Karpas-422 (cell line): ENCODE results near the gene PRKCZ. TPM values are rescaled to one million over a fixed set of nuclear protein-coding genes. Genes with fewer than 3 reads are reported as not detected.

Experiments
- DNase-seq: peaks from one replicate; pipeline ENCODE4 v3.0.0-alpha.2; 2015
- H2AFZ ChIP-seq: fragments of 200-600 bp; sonication (generic); 2 replicates; pipeline ENCODE4 v1.6.1; 2014; ENCODE audit warnings: antibody characterized with exemption, low read length, mixed read lengths
- H3K27ac ChIP-seq: fragments of 200-600 bp; sonication (generic); 2 replicates; pipeline ENCODE4 v1.5.1; 2014; ENCODE audit warnings: mild to moderate bottlenecking, low read length, moderate library complexity
- H3K27me3 ChIP-seq: fragments of 200-600 bp; sonication (generic); 2 replicates; pipeline ENCODE4 v1.6.1; 2014; ENCODE audit warnings: low read length, mixed read lengths
- H3K36me3 ChIP-seq: fragments of 200-600 bp; sonication (generic); 2 replicates; pipeline ENCODE4 v1.6.1; 2014; ENCODE audit warnings: low read length, mixed read lengths; ENCODE audit not compliant: insufficient read depth
- H3K4me1 ChIP-seq: fragments of 200-600 bp; sonication (generic); 2 replicates; pipeline ENCODE4 v1.6.1; 2014; ENCODE audit warnings: mild to moderate bottlenecking, low read length, mixed read lengths
- H3K4me2 ChIP-seq: fragments of 200-600 bp; sonication (generic); 2 replicates; pipeline ENCODE4 v1.6.1; 2014; ENCODE audit warnings: low read length, low read depth, mild to moderate bottlenecking; ENCODE audit not compliant: poor library complexity, severe bottlenecking
- H3K4me3 ChIP-seq: fragments of 200-600 bp; sonication (generic); 2 replicates; pipeline ENCODE4 v1.5.1; 2014; ENCODE audit warnings: mild to moderate bottlenecking, antibody characterized with exemption, low read length, mixed read lengths
- H3K79me2 ChIP-seq: fragments of 200-600 bp; sonication (generic); 2 replicates; pipeline ENCODE4 v1.6.1; 2014; ENCODE audit warnings: mild to moderate bottlenecking, low read length, mixed read lengths
- H3K9ac ChIP-seq: fragments of 200-600 bp; sonication (generic); 2 replicates; pipeline ENCODE4 v1.6.0; 2014; ENCODE audit warnings: low read length
- H3K9me2 ChIP-seq: fragments of 200-600 bp; sonication (generic), shearing (Covaris generic); replicated peaks from 2 replicates; pipeline ENCODE4 v1.6.0; 2014; ENCODE audit warnings: mild to moderate bottlenecking, low read length, moderate library complexity; ENCODE audit not compliant: insufficient read depth
- H3K9me3 ChIP-seq: fragments of 300-700, 200-600 bp; sonication (generic); 2 replicates; pipeline ENCODE4 v1.6.1; 2014; ENCODE audit warnings: low read length, mixed read lengths
- H4K20me1 ChIP-seq: fragments of 200-600 bp; sonication (generic); 2 replicates; pipeline ENCODE4 v1.6.1; 2014; ENCODE audit warnings: mild to moderate bottlenecking, antibody characterized with exemption, low read length, low read depth; ENCODE audit not compliant: insufficient read depth
- total RNA-seq: library from RNA; depleted of rRNA; stranded (reverse); fragments of >200 nt; shearing (Covaris generic); gene quantifications from 2 replicates; pipeline ENCODE4 v1.2.3, GENCODE V29; 2014; ENCODE audit warnings: low replicate concordance

Gene PRKCZ
- total RNA-seq, 1 experiment from 2014 or later: not detected

DNA sequence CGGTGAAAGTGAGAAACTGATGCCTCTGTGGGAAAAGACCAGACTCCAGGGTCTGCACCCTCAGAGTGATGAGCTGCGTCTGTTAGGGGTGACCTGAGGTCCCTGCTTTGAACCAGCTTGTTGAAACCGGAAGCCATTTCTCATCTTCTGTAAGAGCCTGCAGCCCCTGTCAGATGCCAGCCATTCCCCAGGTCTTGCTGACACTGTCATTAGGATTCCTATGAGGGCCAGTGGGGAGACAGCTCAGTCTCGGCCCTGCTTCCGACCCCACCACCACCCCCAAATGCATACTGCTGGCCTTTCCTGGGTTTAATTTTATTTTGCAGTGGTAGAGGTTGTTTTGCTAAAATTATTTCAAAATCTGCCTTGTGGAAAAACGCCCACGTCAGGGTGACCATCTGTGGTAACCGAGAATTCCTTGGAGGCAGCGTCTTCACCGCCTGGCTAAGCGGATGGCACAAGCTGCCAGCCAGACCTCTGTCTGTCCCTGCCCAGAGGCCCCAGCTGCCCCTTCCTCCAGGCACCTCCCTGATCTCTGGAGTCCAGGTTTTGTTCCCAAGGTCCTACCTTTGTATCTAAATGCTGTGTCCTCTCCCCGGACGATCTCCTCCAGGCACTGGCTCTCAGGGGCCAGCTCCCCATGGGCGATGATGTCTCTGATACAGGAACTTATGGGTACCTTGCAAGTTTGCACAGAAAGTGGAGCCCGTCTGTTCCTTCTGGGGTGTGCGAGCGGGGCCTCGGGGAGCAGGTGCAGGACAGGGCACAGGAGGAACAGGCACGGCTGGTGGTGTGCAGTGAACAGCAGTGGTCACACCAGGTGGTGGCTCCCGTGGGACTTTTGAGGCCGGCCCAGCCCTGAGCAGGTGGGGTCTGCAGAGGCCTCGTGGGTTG, 49.9 kb downstream of the PRKCZ start:
- Histone ChIP-seq H3K9ac (no peak overlapping the region), H4K20me1 (no peaks in the 10 kb centered on the region), H3K4me1 (no peaks in the 10 kb centered on the region), H3K9me3 (no peaks in the 10 kb centered on the region; the same call in 1 of the 2 replicates), H3K27me3 (no peaks in the 10 kb centered on the region), H3K79me2 (no peaks in the 10 kb centered on the region), H3K4me2 (no peak overlapping the region), H3K9me2 (no peaks in the 10 kb centered on the region), H2AFZ (no peak overlapping the region), H3K4me3 (no peak overlapping the region), H3K27ac (no peak overlapping the region), H3K36me3 (no peaks in the 10 kb centered on the region)
- no peak for DNase-seq

GRCh38 chr1:2100780-2101108, 50.5 kb downstream of the PRKCZ start:
- no peak overlapping the region for H3K27ac ChIP-seq
- no peak overlapping the region for H3K4me3 ChIP-seq
- no peaks in the 10 kb centered on the region for H3K4me1 ChIP-seq
- H3K27me3 ChIP-seq: no peaks in the 10 kb centered on the region
- no peak overlapping the region for H3K4me2 ChIP-seq
- no peaks in the 10 kb centered on the region; the same call in 1 of the 2 replicates for H3K9me3 ChIP-seq
- no peaks in the 10 kb centered on the region for H4K20me1 ChIP-seq
- H3K9me2 ChIP-seq: no peaks in the 10 kb centered on the region
- H3K79me2 ChIP-seq: no peaks in the 10 kb centered on the region
- no peak overlapping the region for H3K9ac ChIP-seq
- H2AFZ ChIP-seq: no peak overlapping the region
- DNase-seq: no peak
- no peaks in the 10 kb centered on the region for H3K36me3 ChIP-seq

DNA sequence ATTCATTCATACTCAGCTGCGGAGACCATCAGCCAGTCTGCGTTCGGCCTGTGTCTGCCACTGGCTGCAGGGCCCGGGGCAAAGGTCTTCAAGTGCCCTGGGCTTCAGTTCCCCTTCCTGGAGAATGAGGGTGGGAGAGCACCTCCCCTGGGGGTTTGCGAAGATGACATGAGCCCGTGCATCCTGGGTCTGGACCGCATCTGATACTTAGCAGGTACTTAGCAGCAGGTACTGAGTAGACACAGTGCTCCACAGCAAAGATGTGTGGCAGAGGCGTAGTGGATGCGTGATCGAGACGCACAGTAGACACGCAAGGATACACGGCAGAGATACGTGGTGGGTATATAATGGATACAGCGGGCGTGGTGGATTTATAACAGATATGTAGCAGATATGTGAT, 51.3 kb downstream of the PRKCZ start:
- Histone ChIP-seq H3K36me3 (no peaks in the 10 kb centered on the region), H3K9me3 (no peaks in the 10 kb centered on the region; the same call in 1 of the 2 replicates), H3K4me1 (no peaks in the 10 kb centered on the region), H3K4me3 (no peak overlapping the region), H3K27me3 (no peaks in the 10 kb centered on the region), H2AFZ (no peak overlapping the region), H3K4me2 (no peak overlapping the region), H3K79me2 (no peaks in the 10 kb centered on the region), H4K20me1 (no peaks in the 10 kb centered on the region), H3K9me2 (no peaks in the 10 kb centered on the region), H3K27ac (no peak overlapping the region), H3K9ac (no peak overlapping the region)
- no peak for DNase-seq

- Histone ChIP-seq H3K27ac (no peak overlapping the region), H3K4me2 (no peak overlapping the region), H4K20me1 (no peaks in the 10 kb centered on the region), H3K9ac (no peak overlapping the region), H3K9me2 (no peaks in the 10 kb centered on the region), H3K36me3 (no peaks in the 10 kb centered on the region), H3K79me2 (no peaks in the 10 kb centered on the region), H2AFZ (no peak overlapping the region), H3K4me3 (no peak overlapping the region), H3K9me3 (no peaks in the 10 kb centered on the region; the same call in 1 of the 2 replicates), H3K27me3 (no peaks in the 10 kb centered on the region), H3K4me1 (no peaks in the 10 kb centered on the region)
- DNase-seq: no peak
These were observed 51.7 kb downstream of the PRKCZ start for GRCh38 chr1:2101946-2102345.

DNA sequence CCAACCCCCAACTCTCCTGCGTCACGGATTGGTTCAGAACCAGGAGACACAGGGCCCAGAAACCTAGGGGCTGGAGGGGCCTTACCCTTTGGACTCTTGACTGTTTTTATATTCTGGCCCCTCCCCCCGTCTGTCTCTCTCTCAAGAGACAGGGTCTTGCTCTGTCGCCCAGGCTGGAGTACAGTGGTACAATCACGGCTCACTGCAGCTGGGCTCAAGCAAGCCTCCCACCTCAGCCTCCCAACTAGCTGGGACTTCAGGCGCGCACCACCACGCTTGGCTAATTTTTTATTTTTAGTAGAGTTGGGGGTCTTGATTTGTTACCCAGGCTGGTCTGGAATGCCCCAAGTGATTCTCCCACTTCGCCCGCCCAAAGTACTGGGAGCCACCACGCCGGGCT, 52.5 kb downstream of the PRKCZ start:
- no peak overlapping the region for H3K4me2 ChIP-seq
- no peaks in the 10 kb centered on the region for H3K4me1 ChIP-seq
- H3K9ac ChIP-seq: no peak overlapping the region
- no peaks in the 10 kb centered on the region for H3K9me2 ChIP-seq
- H3K27ac ChIP-seq: no peak overlapping the region
- H3K9me3 ChIP-seq: no peaks in the 10 kb centered on the region
- H3K36me3 ChIP-seq: no peaks in the 10 kb centered on the region
- H2AFZ ChIP-seq: no peak overlapping the region
- H3K79me2 ChIP-seq: no peaks in the 10 kb centered on the region
- no peak overlapping the region for H3K4me3 ChIP-seq
- no peaks in the 10 kb centered on the region for H3K27me3 ChIP-seq
- DNase-seq: no peak
- H4K20me1 ChIP-seq: no peaks in the 10 kb centered on the region

DNA sequence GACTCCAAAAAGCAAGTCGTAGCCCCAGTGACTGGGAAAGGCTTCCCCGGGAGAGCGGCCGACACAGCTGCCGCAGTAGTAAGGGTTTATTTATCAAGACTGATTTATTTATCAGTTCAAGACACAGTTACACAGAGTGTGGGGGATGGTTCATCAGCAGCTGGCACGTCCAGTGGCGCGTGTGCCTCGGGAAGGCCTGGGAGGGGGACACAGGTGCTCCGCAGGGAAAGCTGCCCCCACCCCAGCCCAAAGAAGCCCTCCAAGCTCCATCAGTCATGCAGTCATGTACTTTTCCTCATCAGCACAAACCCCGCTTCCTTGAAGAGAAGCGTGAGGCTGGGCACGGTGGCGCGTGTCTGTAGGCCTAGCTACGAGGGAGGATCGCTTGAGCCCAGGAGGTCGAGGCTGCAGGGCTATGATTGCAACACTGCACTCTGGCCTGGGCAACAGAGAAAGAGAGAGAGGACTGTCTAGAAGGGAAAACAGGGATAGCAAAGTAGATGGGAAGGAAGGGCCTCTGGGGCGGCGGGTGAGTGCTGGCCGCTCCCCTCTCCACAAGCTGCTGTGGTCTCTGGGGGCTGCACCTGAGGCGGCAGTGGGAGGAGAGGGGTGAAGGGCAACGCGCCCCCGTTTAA, 53.2 kb downstream of the PRKCZ start:
- Histone ChIP-seq H4K20me1 (no peaks in the 10 kb centered on the region), H3K9me3 (no peaks in the 10 kb centered on the region)
- DNase-seq: no peak

DNA sequence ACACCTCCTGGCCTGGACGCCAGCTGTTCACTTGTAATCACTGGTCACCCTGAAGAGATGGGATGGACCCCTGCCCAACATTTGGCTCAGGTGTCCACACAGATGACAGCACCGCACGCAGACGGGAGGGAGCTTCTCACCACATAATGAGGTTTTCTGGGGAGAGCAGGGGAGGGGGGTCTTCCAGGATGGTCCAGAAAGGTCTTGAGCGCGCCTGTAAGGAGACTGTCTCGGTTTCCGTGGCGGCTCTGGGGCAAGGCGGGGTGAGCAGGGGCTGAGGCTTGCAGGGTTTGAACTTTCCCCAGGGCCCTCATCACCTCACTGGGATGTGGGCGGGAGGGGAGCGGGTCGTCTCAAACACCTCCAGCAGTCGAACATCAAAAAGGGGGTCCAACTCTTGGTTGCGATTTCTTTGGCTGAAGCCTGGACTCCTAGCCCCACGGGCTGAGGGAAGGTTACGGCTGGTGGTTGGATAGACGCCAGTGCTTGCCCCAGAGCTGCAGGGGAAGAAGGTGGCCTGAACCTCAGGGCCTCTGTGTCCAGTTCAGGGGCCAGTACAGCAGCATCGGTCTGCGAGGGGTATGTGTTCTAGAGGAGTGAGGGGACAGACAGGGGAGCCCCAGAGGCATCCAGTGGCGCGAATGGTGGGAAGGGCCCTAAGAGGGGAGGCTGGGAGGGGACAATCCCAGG, 53.8 kb downstream of the PRKCZ start:
- no peaks in the 10 kb centered on the region for H3K9me3 ChIP-seq
- H3K4me1 ChIP-seq: no peaks in the 10 kb centered on the region
- H3K4me3 ChIP-seq: no peak overlapping the region
- H3K36me3 ChIP-seq: no peaks in the 10 kb centered on the region
- H3K4me2 ChIP-seq: no peak overlapping the region
- no peak overlapping the region for H3K9ac ChIP-seq
- no peaks in the 10 kb centered on the region for H4K20me1 ChIP-seq
- no peaks in the 10 kb centered on the region for H3K79me2 ChIP-seq
- DNase-seq: no peak
- H2AFZ ChIP-seq: no peak overlapping the region
- H3K27me3 ChIP-seq: no peaks in the 10 kb centered on the region
- no peaks in the 10 kb centered on the region for H3K9me2 ChIP-seq
- no peak overlapping the region for H3K27ac ChIP-seq

More for the DNA sequence above, 53.2 kb downstream of the PRKCZ start:
- H2AFZ ChIP-seq: no peak overlapping the region
- H3K27ac ChIP-seq: no peak overlapping the region
- no peak overlapping the region for H3K4me3 ChIP-seq
- H3K36me3 ChIP-seq: no peaks in the 10 kb centered on the region
- no peaks in the 10 kb centered on the region for H3K9me2 ChIP-seq
- H3K4me2 ChIP-seq: no peak overlapping the region
- no peak overlapping the region for H3K9ac ChIP-seq
- no peaks in the 10 kb centered on the region for H3K27me3 ChIP-seq
- no peaks in the 10 kb centered on the region for H3K79me2 ChIP-seq
- no peaks in the 10 kb centered on the region for H3K4me1 ChIP-seq
